Cardiac septum (tissue), 1 donor: Measurements from ENCODE around the gene RP9. TPM values are rescaled to one million over a fixed set of nuclear protein-coding genes. Genes with fewer than 3 reads are reported as not detected.
"Not testable (repeated sequence)": the region's sequence is repeated elsewhere in the genome, so short reads cannot be mapped to it uniquely, and the experiment has no call there.

Experiments used
- DNase-seq: peaks from one replicate; pipeline ENCODE4 v3.0.0-alpha.2; 2020; ENCODE audit warnings: low spot score
- intact Hi-C: fragments of 100-400 bp; cut with DNase I; formaldehyde crosslinking; loops from one replicate; pipeline ENCODE4 v1.14.0; 2022
- total RNA-seq: library from RNA; stranded (reverse); fragmentation: NEBNext Ultra II Directional; extraction: Animal tissue kit (Norgen Biotek cat#: 25700); gene quantifications from one replicate; pipeline ENCODE4 v1.2.1, GENCODE V29; 2021
- donor health status: DM: no; HTN: no; CAD: no.

Gene RP9
- total RNA-seq, 1 donor from 2014 or later, result 19.3 TPM

GRCh38 chr7:33108554-33109004 is 625 bp downstream of the RP9 start:
- intact Hi-C loops, result loop anchor here (5.0 to 10.0 kb wide), 6 partner anchors 46 to 614 kb away; partner anchors contain the start of genes AVL9, FKBP9, LSM5 and NT5C3A
- no peak for DNase-seq

GRCh38 chr7:33107136-33108066 is 1.8 kb downstream of the RP9 start:
- intact Hi-C loops, result loop anchor here (5.0 to 10.0 kb wide), 6 partner anchors 45 to 613 kb away; partner anchors contain the start of genes AVL9, FKBP9, LSM5 and NT5C3A
- no peak for DNase-seq

GRCh38 chr7:33101906-33102305 is 7.3 kb downstream of the RP9 start:
- DNase-seq, result no peak
- intact Hi-C loops, result loop anchor here (10.0 kb wide), 3 partner anchors 57 to 607 kb away; partner anchors contain the start of genes AVL9 and LSM5

GRCh38 chr7:33100770-33101169 is 8.4 kb downstream of the RP9 start:
- no peak for DNase-seq
- intact Hi-C loops, result loop anchor here (10.0 kb wide), 3 partner anchors 56 to 606 kb away; partner anchors contain the start of genes AVL9 and LSM5

- DNase-seq, result no peak
- intact Hi-C loops, result no loop called here
Observed at GRCh38 chr7:33099154-33099940, 9.9 kb downstream of the RP9 start.

- DNase-seq, intact Hi-C loops: not testable (repeated sequence)
Observed at GRCh38 chr7:33094745-33095275, 14.4 kb downstream of the RP9 start.

- DNase-seq, result no peak
- intact Hi-C loops, result no loop called here
Observed at GRCh38 chr7:33093266-33093665, 15.9 kb downstream of the RP9 start.

GRCh38 chr7:33091641-33092191 is 17.5 kb downstream of the RP9 start:
- DNase-seq, result no peak
- intact Hi-C loops, result no loop called here

- intact Hi-C loops, result no loop called here
Observed at GRCh38 chr7:33091111-33091531, 18.1 kb downstream of the RP9 start.

GRCh38 chr7:33089142-33089541 is 20.1 kb downstream of the RP9 start:
- no peak for DNase-seq

More at GRCh38 chr7:33091111-33091531, 18.1 kb downstream of the RP9 start:
- no peak for DNase-seq

GRCh38 chr7:33087858-33088257 is 21.3 kb downstream of the RP9 start:
- intact Hi-C loops, result no loop called here
- no peak for DNase-seq

More at GRCh38 chr7:33089142-33089541, 20.1 kb downstream of the RP9 start:
- intact Hi-C loops, result no loop called here

GRCh38 chr7:33087356-33087755 is 21.8 kb downstream of the RP9 start:
- DNase-seq, result no peak
- intact Hi-C loops, result no loop called here

GRCh38 chr7:33079763-33080690 is 29.2 kb downstream of the RP9 start:
- intact Hi-C loops, result no loop called here

GRCh38 chr7:33079096-33079495 is 30.1 kb downstream of the RP9 start:
- no peak for DNase-seq
- intact Hi-C loops, result no loop called here

More at GRCh38 chr7:33079763-33080690, 29.2 kb downstream of the RP9 start:
- DNase-seq, result no peak

- intact Hi-C loops, result no loop called here
- DNase-seq, result no peak
Observed at GRCh38 chr7:33076737-33077136, 32.5 kb downstream of the RP9 start.

- no peak for DNase-seq
- intact Hi-C loops, result no loop called here
Observed at GRCh38 chr7:33075818-33076518, 33.2 kb downstream of the RP9 start.

GRCh38 chr7:33073243-33073642 is 36.0 kb downstream of the RP9 start:
- intact Hi-C loops, result no loop called here
- DNase-seq, result no peak

GRCh38 chr7:33072471-33072870 is 36.7 kb downstream of the RP9 start:
- no peak for DNase-seq
- intact Hi-C loops, result no loop called here
